HEK293 (cell line): ENCODE results near the gene CXCL1.
"Not testable (repeated sequence)": the region's sequence is repeated elsewhere in the genome, so short reads cannot be mapped to it uniquely, and the experiment has no call there.

ENCODE experiments used
- ZNF2 ChIP-seq: fragments of 450-650 bp; formaldehyde crosslinking; IDR thresholded peaks from 2 replicates; pipeline ENCODE4 v1.5.1; 2016; ENCODE audit warnings: missing biosample characterization, missing genetic modification characterization
- TF ChIP-seq, protein P1 (sequence below): fragments of 450-650 bp; formaldehyde crosslinking; IDR thresholded peaks from 2 replicates; pipeline ENCODE4 v1.5.1; 2016; ENCODE audit warnings: missing biosample characterization, missing genetic modification characterization
- TF ChIP-seq, protein P2 (sequence below): fragments of 450-650 bp; formaldehyde crosslinking; optimal IDR thresholded peaks from 2 replicates; pipeline ENCODE3; 2016; ENCODE audit warnings: missing biosample characterization, mild to moderate bottlenecking, missing genetic modification characterization

DNA sequence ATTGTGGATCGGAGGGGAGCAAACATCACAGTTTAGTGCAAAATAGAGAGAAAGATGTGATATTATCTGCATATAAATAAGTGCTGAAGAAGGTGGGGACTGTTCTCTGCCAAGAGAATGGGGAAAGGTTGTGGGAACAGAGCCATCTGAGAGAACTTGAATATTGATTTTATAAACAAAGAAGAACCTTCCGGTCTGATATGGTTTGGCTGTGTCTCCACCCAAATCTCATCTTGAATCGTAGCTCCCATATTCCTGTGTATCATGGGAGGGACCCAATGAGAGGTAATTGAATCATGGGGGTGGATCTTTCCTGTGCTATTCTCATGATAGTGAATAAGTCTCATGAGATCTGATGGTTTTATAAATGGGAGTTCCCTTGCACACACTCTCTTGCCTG, 30.1 kb downstream of the CXCL1 start:
- TF ChIP-seq, protein P1, sequence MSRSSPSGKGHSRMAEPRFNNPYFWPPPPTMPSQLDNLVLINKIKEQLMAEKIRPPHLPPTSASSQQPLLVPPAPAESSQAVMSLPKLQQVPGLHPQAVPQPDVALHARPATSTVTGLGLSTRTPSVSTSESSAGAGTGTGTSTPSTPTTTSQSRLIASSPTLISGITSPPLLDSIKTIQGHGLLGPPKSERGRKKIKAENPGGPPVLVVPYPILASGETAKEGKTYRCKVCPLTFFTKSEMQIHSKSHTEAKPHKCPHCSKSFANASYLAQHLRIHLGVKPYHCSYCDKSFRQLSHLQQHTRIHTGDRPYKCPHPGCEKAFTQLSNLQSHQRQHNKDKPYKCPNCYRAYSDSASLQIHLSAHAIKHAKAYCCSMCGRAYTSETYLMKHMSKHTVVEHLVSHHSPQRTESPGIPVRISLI (tag by site-specific recombination): not testable (repeated sequence)
- TF ChIP-seq, protein P2, sequence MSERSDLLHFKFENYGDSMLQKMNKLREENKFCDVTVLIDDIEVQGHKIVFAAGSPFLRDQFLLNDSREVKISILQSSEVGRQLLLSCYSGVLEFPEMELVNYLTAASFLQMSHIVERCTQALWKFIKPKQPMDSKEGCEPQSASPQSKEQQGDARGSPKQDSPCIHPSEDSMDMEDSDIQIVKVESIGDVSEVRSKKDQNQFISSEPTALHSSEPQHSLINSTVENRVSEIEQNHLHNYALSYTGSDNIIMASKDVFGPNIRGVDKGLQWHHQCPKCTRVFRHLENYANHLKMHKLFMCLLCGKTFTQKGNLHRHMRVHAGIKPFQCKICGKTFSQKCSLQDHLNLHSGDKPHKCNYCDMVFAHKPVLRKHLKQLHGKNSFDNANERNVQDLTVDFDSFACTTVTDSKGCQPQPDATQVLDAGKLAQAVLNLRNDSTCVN (tag by site-specific recombination): not testable (repeated sequence)
- not testable (repeated sequence) for TF ChIP-seq ZNF2
